Muscle layer of colon (tissue), 2 donors: ENCODE data around the gene CSRP1.

Experiments used
- H3K27ac ChIP-seq: one replicate; pipeline ENCODE4 v1.7.0; 2013; ENCODE audit warnings: low read depth, mild to moderate bottlenecking, low read length, moderate library complexity
- H3K27me3 ChIP-seq, 2 donors: one replicate each; pipeline ENCODE4 v1.7.0; 2013; ENCODE audit warnings: low read length in 2 of 2, mild to moderate bottlenecking in 2 of 2; ENCODE audit not compliant: insufficient read depth in 2 of 2, control insufficient read depth in 1 of 2
- H3K36me3 ChIP-seq: one replicate; pipeline ENCODE4 v1.7.0; 2013; ENCODE audit warnings: mild to moderate bottlenecking, low read length; ENCODE audit not compliant: insufficient read depth
- H3K4me1 ChIP-seq: one replicate; pipeline ENCODE4 v1.7.0; 2013; ENCODE audit warnings: mild to moderate bottlenecking, low read length; ENCODE audit not compliant: insufficient read depth
- H3K4me3 ChIP-seq, 2 donors: one replicate each; pipeline ENCODE4 v1.7.0; 2013; ENCODE audit warnings: low read length in 2 of 2, low read depth in 1 of 2, mild to moderate bottlenecking in 1 of 2, moderate library complexity in 1 of 2
- H3K9ac ChIP-seq: one replicate; pipeline ENCODE4 v1.7.0; 2013; ENCODE audit warnings: low read length
- H3K9me3 ChIP-seq: one replicate; pipeline ENCODE4 v1.7.0; 2013; ENCODE audit warnings: mild to moderate bottlenecking, low read length
- donor health status: abdominal sarcoma.
- donor health status: Adenocarcinoma of cecum.

The CSRP1 gene

DNA sequence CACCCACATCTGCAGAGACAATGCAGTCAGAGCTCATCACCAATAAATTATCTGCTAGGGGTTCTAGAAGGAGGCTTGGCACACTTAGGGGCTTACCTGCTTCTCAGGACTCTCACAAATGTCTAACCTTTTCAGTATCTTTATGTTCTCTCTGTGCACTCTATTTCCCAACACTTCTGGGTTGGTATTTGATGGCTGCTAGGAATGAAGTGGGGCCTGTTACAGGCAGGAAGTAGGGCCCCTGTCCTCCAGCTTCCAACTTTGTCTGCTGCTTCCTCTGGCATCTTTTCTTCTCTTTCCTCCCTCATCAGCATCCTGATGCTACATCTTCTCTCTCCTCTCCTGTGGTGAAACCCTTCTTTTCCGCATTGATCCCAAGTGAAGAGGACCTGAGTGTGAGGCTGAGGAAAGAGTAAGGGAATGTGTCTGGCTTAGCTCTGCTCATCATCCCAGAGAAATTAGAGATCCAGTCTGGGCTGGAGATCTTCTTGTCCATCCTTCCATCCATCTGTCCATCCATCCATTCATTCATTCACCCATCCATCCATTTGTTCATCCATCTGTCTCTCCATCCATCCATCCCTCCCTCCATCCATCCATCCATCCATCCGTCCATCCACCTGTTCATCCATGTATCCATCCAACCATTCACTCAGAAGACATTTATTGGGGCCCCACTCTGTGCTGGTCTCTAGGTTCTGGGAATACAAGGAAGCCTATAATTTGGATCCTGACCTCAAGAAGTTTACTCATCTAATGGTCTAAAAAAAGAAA lies 2.9 kb upstream of the CSRP1 start:
- Histone ChIP-seq H3K4me3 (no peak overlapping the region), H3K36me3 (no peaks in the 10 kb centered on the region), H3K9me3 (no peaks in the 10 kb centered on the region), H3K27ac (peak overlapping the region; percentile 71), H3K4me1 (peaks cover 42% of the 10 kb centered on the region), H3K9ac (no peak overlapping the region), H3K27me3 (no peaks in the 10 kb centered on the region)

DNA sequence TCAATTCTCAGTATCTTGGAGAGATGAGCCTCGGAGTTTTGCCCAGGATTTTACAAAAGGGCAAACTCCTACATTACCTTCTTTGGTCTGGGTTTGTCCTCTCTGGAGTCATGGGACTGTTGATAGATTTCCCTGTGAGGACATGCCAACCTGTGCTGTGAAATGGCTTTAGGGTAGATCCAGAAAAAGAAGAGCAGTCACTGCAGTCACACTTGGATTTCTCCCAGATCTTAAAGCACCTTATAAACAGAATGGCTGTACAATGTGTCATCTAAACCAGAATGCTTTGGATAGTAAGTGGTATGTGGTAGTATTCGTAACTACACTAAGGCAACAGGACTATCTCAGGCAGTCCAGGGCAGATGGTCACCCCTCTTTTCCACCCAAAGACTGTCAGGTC lies 1.9 kb upstream of the CSRP1 start:
- H3K4me1 ChIP-seq, result peaks cover 42% of the 10 kb centered on the region
- no peaks in the 10 kb centered on the region for H3K9me3 ChIP-seq
- H3K36me3 ChIP-seq, result peaks cover 6% of the 10 kb centered on the region
- H3K4me3 ChIP-seq, result no peak overlapping the region
- no peak overlapping the region for H3K9ac ChIP-seq
- peak overlapping the region; percentile 71 for H3K27ac ChIP-seq
- H3K27me3 ChIP-seq, result no peaks in the 10 kb centered on the region

DNA sequence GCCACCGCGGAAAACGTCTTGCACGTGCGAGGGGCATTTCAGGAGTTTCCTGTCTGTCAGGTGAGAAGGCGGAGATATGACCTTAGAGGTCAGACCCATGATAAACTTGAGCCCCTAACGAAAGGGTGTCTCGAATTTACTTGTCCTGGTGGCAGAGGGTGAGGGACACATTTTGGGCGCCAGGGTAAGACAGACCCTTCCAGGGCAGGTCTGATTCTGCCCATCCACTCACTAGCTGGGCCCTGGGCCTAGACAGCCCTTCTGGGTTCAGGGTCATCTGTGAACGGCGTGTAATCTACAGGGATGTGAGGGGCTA lies 395 bp upstream of the CSRP1 start:
- H3K4me1 ChIP-seq, result peaks cover 43% of the 10 kb centered on the region
- H3K27me3 ChIP-seq, result no peaks in the 10 kb centered on the region
- peak overlapping the region; percentile 99 for H3K27ac ChIP-seq
- H3K9ac ChIP-seq, result peak overlapping the region; percentile 63
- H3K4me3 ChIP-seq, result peak overlapping the region; percentile 92 to 96
- H3K36me3 ChIP-seq, result peaks cover 16% of the 10 kb centered on the region
- H3K9me3 ChIP-seq, result no peaks in the 10 kb centered on the region

DNA sequence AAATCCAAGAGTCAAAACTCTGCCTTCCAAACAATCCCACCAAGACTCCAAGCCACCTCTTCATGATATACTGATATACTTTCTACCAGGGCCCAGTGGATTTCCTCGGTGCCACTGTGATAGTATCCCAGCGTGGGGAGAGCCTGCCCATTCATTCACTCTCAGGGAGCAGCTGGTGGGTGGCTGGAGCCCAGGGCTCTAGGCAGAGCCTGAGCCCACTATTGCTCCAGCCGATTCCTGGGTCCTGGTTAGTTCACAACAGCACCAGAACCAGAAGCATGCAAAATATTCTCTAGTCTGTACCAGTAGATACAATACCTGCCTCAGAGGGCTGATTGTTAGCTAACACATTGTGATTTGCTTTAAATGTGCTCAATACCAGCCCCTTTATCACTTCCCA lies 831 bp downstream of the CSRP1 start:
- Histone ChIP-seq H3K9ac (peak overlapping the region; percentile 98), H3K36me3 (peaks cover 17% of the 10 kb centered on the region), H3K4me3 (peak overlapping the region; percentile 92 to 96), H3K27me3 (no peaks in the 10 kb centered on the region), H3K9me3 (no peaks in the 10 kb centered on the region), H3K27ac (peak overlapping the region; percentile 99), H3K4me1 (peaks cover 44% of the 10 kb centered on the region)

DNA sequence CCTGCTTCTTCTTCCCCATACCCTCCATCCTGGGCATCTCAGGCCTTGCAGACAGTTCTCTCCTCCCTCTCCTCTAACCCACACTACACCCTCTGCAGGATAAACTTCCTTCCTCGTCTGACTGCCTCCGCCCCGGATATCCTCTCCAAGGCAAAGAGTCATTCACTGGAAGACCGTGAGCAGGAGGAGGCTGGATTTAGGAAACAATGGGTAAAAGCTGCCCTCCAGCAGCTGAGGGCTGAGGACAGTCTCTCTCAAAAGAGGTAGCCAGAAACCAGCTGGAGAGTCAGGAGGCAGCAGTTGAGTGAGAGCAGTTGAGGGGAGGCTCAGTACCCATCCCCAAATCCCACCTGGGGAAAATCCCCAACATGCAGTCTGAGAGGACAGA lies 1.4 kb downstream of the CSRP1 start:
- peak overlapping the region; percentile 92 to 96 for H3K4me3 ChIP-seq
- peak overlapping the region; percentile 98 for H3K9ac ChIP-seq
- H3K9me3 ChIP-seq, result no peaks in the 10 kb centered on the region
- H3K4me1 ChIP-seq, result peaks cover 50% of the 10 kb centered on the region
- H3K27ac ChIP-seq, result peak overlapping the region; percentile 99
- H3K36me3 ChIP-seq, result peaks cover 17% of the 10 kb centered on the region
- H3K27me3 ChIP-seq, result no peaks in the 10 kb centered on the region

DNA sequence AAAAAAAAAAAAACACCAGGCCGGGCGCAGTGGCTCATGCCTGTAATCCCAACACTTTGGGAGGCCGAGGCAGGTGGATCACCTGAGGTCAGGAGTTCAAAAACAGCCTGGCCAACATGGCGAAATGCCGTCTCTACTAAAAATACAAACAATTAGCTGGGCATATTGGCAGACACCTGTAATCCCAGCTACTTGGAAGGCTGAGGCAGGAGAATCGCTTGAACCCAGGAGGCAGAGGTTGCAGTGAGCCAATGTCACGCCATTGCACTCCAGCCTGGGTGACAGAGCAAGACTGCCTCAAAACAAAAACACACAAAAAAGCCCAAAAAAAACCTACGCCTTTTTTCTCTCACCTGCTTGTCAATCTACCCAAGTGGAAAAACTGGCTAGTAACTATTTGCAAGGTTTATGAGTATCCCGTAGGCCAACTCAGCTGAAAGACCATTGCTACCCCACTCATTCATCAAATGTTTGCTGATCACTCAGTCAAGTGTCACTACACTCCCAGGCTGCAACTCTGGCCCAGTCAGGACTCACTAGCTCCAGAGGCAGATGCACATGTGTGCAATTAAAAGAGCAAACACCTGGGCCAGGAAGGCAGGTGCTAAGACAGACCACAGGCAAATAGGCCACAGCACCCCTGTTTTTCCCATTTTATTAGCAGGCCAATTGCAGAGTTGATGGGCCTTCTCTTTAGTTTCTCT lies 2.0 kb downstream of the CSRP1 start:
- H3K4me1 ChIP-seq, result peaks cover 56% of the 10 kb centered on the region

DNA sequence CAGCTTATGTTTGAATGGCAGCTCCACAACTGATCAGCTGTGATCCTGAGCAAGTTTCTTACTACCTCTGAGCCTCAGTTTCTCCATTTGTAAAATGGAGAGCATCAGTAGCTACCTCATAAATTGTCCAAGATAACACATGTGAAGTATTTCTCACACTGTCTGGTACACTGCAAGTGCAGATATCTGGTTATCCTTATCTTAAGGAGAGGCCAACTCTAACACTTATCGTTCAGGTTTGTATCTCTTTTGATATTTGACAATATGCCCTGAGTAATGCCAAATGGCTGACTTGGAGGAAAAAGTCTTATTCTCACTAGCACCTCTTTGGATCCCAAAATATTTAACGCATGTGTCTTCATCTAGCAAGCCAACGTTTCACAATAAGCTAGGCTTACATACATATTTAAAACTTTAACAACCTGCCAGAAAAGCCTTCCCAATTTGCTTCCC lies 2.7 kb downstream of the CSRP1 start:
- Histone ChIP-seq H3K36me3 (peaks cover 29% of the 10 kb centered on the region), H3K9me3 (no peaks in the 10 kb centered on the region), H3K27me3 (no peaks in the 10 kb centered on the region), H3K4me3 (peak overlapping the region; percentile 92 to 96), H3K4me1 (peaks cover 62% of the 10 kb centered on the region), H3K27ac (peak overlapping the region; percentile 99), H3K9ac (peak overlapping the region; percentile 98)

More for the DNA sequence above, 2.0 kb downstream of the CSRP1 start:
- Histone ChIP-seq H3K9me3 (no peaks in the 10 kb centered on the region), H3K4me3 (peak overlapping the region; percentile 92 to 96), H3K36me3 (peaks cover 22% of the 10 kb centered on the region), H3K27me3 (no peaks in the 10 kb centered on the region), H3K27ac (peak overlapping the region; percentile 99), H3K9ac (peak overlapping the region; percentile 98)

DNA sequence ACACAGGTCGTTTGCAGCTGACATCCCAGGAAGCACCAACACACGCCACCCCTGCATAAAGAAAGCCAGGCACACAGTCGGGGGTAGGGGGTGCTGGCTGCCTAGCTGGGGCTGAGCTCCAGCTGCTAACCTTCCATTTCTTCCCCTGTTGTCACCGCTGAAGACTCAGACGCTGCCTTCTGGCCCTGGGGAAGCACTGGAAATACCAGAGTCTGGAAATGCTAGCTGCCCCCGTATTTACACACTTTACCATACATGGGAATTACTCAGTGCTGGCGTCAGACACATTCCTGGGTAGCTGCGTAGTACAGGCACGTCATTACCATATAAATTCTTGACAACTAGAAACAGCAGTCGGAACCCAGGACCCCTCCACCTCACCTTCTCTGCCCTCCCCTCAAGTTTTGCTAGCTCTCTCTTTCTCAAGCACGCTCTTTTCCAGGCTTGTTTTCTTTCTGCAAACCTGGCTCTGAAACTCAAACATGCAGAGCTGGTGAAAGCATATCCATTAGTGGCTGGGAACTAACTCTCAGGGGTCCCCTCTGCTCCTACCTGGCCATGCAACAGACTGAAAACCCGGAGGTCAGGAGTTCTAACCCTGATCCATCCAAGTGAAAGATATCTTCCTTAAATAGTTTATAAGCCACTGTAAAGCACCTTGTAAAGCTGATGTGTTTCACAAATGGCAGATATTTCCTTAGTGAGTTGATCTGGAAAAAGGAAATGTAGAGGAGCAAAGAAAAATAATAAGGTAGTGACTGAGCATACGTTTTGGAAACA lies 3.3 kb downstream of the CSRP1 start:
- Histone ChIP-seq H3K9me3 (no peaks in the 10 kb centered on the region), H3K9ac (peak overlapping the region; percentile 98), H3K4me3 (peak overlapping the region; percentile 92 to 96), H3K27ac (peak overlapping the region; percentile 99), H3K36me3 (peaks cover 35% of the 10 kb centered on the region), H3K27me3 (no peaks in the 10 kb centered on the region), H3K4me1 (peaks cover 62% of the 10 kb centered on the region)

DNA sequence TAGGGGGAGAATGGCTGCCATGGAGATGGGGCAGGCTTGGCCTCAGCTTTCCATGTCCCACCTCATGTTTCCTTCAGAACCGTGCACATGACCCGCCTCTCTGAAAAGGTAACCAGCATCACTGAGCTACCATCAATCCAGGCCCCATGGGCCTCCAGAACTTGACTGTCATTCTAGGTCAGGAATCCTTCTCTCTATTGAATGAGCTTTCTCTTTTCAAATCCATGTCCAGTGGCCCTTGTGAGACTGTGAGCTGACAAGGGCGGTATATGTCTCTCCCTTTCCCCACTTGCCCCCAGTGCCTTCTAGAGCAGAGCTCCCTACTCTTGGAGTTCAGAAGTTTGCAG lies 4.4 kb downstream of the CSRP1 start:
- Histone ChIP-seq H3K27ac (peak overlapping the region; percentile 99), H3K9me3 (no peaks in the 10 kb centered on the region), H3K4me1 (peaks cover 59% of the 10 kb centered on the region), H3K4me3 (peak overlapping the region; percentile 39 to 96), H3K9ac (peak overlapping the region; percentile 91), H3K36me3 (peaks cover 44% of the 10 kb centered on the region), H3K27me3 (no peaks in the 10 kb centered on the region)

DNA sequence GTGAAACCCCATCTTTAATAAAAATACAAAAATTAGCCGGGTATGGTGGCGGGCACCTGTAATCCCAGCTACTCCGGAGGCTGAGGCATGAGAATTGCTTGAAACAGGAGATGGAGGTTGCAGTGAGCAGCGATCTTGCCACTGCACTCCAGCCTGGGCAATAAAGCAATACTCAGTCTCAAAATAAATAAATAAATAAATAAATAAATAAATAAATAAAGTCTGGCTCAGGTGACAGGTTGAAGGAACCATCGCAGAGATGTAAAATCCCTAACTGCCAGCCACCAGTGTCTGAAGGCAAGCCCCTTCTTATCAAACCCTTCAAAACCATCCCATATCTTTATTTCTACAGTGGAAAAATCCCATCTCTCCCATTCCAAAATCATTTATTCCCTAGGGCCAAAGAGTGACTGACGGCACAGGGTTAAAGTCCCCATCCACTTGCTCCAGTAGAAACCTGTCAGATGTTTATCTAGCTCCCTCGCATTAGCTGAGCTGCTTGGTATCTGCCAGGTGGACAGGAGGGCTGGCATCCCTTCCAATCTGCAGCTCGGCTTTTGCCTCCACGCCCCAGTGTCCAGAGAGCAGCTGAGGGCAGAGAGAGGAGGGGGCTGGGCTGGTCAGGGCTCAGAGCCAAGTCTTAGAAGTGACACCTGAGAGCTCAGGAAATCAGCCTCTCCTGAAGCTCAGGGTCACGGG lies 5.0 kb downstream of the CSRP1 start:
- H3K9ac ChIP-seq, result peak overlapping the region; percentile 91
- H3K36me3 ChIP-seq, result peaks cover 48% of the 10 kb centered on the region
- H3K27ac ChIP-seq, result peak overlapping the region; percentile 99
- H3K27me3 ChIP-seq, result no peaks in the 10 kb centered on the region
- H3K4me1 ChIP-seq, result peaks cover 61% of the 10 kb centered on the region
- H3K4me3 ChIP-seq, result peak overlapping the region; percentile 39 to 96
- no peaks in the 10 kb centered on the region for H3K9me3 ChIP-seq

DNA sequence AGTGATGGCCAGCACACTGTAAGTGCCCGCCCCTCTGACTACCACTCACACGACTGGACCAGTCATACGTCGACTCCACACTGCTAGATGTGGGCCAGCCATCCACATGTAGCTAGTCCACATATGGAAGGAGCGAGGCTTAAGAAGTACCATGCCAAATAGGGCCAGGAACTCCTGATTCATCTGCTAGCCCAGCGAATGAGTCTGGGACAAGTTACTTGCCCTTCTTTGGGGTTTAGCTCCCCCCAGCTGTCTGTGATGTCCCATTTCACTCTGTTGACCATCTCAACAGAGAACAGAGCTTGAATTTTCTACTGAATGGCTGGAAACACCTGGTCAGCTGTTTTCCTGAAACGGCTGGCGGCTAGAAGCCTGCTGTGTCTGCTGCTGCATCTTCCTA lies 5.8 kb downstream of the CSRP1 start:
- H3K27ac ChIP-seq, result peak overlapping the region; percentile 99
- H3K4me1 ChIP-seq, result peaks cover 69% of the 10 kb centered on the region
- no peaks in the 10 kb centered on the region for H3K9me3 ChIP-seq
- no peaks in the 10 kb centered on the region for H3K27me3 ChIP-seq
- peak overlapping the region in 1 of 2 donors; percentile 49 for H3K4me3 ChIP-seq
- peak overlapping the region; percentile 79 for H3K9ac ChIP-seq
- H3K36me3 ChIP-seq, result peaks cover 57% of the 10 kb centered on the region
